HUDEP-2 (cell line): ENCODE measurements around the gene C8A.

ENCODE experiments used
- DNase-seq, 76 experiments: peaks; one replicate each; lab custom pipeline; 2025; ENCODE audit not compliant: unreplicated experiment in 76 of 76; lab: John Stamatoyannopoulos, UW

C8A gene

DNA sequence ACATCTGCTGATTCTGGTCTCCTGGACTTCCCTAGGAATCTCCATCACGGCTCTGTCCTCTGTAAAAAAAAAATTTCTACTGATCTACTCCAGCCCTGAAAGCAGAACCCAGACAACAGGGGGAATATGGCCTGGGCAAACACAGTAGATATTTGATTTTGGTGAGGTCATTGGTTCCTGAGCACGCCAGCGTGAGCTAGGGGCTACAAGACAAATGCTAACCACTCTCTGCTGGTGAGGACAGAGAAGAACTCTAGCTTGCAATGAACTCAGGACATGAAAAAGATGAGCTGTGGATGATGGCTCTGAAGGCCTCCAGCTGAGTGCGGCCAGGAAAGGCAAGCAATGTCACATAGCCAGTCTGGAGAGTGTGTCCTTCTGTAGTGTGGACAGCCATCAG lies 18.2 kb upstream of the C8A start:
- DNase-seq, result no peak

DNA sequence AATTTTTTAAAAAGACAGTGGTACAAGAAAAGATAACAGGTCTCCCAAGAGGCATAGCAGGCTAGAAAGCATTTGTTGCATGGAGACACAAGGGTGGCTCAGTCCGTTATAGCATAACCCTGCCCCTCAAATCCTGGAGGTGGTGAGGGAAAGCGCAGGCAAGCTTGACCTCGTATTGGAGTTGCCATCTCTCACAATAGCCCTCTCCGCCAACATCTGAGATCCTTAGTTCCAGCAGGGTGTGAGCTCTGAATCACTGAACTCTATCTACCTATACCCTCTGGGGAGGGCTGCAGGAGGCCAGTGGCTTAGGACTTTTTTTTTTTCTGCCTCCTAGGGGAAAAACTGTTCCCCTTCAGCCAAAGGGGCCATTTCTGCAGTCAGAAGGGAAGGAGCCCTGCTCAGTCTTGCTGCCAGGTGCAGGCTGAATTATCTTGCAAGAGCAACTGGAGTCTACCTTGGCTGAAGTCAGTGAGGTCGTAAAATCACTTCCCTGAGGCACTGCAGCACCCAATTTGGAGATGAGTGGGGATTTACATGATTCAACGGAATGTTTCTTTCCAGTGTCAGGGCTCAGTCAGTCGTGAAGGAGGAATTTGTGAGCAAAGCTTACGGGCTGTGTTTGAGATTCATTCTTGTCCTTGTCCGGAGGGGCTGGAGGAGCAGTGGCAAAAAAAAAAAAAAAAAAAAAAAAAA lies 17.2 kb upstream of the C8A start:
- no peak for DNase-seq

DNA sequence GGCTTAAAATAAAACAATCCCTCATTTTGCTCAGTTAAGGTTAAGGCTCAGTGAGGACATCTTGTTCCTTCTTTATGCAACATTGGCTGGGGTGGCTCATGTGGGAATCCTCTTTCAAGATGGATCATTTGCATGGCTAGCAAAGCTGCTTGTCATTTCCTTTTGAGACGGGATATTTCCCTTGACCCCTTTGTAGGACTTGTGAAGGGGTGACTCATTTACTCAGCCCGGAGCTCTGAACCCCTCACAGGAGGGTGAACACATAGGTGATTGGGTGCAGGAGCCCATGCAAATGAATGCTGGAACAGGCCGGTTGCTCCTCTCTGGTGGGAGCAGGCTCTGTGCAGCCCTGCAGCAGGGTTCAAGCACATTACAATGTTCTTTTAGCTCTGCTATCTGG lies 15.8 kb upstream of the C8A start:
- no peak for DNase-seq

DNA sequence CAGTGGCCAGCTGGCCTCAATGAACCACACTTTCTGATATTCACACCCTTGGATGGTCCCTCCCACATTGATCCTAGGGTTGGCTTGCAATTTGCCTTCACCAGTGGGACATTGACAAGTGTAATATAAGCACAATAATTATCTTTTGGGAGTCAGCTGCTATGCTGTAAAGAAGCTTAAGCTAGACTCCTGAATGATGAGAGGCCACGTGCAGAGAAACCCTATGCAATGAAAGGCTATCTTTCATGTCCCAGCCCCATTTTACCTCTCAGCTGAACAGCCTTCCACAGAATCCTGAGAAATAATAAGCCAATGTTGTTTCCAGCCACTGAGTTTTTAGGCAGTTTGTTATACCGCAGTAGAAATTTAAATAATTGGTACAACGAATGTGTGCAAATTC lies 11.1 kb upstream of the C8A start:
- no peak for DNase-seq

DNA sequence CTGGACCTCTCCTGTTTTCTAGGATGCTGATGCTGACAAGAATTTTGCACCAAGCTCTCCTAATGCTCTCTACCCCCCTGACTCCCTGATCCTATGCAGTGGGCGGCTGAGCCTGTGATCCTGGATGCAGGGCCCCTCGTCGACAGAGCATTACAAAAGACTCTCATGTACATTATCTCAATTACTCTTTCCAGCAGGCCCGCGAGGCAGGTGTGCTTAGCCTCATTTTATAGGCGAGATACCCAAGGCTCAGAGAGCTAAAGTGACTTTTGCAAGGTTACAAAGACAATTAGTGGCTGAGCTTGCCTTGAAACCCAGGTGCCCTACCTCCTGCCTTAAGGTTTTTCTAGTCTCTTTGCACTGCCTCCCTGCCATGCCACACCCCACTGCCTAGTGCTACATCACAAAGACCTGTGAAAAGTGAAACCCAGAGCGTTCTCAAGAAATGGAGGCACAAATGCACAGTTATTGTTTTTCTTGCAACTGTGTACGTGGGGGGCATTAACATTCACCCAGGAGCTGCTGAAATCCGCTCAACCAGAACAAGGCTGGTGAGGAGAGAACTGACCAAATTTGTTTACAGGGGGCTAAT lies 10.0 kb upstream of the C8A start:
- DNase-seq, result no peak

DNA sequence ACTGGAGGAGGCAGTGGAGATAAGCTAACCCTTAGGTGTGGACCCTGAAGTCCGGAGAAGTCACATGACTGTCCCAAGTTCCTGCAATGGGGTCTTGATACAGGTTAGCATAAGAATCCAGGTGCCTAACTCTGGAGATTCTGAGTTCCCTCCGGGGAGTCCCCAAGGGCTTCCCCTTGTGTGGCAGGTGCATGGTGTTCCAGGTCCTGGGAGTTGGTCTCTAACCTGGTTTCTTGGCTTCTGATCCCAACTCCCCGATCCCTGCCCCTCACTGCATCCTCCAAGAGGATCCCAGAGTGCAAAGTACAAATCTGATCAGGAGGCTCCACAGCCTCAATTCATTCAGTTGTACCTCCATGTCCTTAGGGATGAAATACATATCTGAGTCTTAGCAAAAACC lies 9.3 kb upstream of the C8A start:
- DNase-seq, result no peak

DNA sequence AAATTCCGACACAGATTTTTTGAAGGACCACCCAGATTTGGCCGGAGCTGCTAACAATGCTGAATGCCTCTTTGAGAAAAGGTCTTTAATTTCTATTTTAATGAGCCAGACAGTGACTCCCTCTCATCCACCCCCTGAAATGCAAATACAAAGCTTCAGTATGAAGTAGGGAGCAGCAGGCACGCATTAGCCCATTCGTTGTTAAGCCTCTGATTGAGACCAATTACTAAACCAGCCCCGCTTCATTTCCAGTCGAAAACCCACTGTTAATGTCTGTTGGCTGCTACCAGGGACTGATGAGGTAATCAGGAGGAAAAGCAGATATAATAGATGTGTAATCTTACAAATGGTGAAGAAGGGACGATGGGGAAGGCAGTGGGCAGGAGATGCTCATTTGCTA lies 4.8 kb upstream of the C8A start:
- DNase-seq, result no peak

DNA sequence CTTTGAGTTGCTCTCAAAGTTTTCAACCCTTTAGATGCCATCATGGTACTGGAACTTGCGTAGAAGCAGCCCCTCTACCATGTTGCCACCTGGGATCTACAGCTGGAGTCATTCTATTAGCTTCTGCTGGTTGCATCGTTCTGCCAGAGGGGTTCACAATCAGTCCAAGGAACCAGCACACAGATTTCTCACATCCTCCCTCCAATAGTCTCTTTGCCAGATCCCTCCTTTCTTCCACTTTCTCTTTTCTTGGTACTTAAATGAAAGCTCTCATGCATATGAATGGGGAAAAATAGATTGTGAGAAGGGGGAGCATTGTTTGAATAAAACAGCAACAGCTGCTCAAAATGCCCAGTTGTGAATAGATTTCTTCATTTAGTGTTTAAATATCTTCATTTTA lies 4.2 kb upstream of the C8A start:
- DNase-seq, result no peak

DNA sequence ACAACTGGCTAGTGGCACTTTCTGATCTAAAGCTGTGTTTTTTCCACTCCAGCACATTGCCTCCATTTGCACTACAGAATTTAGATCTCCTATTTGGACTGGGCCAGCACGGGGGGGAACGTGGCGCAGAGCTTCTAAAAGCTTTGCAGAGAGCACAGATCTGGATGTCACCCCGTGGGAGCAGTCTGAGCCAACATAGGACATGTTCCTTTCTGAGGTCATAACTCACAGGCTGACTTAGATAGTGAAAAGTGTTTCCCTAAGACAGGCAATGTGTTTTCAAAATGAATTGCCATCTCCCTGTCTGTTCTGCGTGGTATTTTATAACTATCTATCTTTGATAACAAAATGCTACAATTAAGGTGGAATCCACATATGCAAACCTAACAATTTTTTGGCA lies 3.7 kb upstream of the C8A start:
- no peak for DNase-seq

DNA sequence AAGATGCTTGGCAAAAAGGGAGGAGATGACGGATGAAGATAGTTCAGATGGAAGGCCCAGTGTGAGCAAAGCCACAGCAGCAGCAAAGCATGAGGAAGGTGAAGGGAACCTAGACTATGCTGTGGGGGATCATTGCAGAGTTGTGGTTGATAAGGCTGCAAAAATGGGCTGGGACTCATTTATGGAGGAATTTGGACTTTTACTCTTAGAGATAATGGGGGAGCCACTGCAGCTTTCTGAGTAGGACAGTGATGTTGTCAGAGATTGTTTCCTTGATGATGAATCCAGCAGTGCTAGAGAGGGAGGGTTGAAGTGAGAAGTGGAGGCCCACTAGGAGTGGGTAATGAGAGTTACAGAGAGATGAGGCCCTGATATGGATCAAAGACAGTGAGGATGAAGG lies 2.1 kb upstream of the C8A start:
- DNase-seq, result no peak

DNA sequence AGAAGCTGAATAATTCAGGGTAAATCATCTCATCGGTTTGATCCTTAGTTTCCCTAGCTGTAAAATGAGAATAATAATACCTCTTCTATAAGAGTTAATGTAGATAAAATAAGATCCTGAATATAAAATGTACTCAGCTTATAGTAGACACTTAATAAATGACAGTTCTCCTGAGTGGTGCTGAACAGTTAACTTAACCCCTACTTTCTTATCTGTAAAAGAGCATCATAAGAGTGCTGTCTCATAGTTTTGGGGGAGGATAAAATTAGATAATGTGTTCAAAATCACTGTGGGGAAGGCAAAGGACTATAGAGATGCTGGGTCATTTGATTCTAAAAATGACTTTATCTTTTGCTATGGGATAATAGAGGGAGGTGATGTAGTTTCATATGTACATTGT lies 593 bp downstream of the C8A start:
- no peak for DNase-seq

DNA sequence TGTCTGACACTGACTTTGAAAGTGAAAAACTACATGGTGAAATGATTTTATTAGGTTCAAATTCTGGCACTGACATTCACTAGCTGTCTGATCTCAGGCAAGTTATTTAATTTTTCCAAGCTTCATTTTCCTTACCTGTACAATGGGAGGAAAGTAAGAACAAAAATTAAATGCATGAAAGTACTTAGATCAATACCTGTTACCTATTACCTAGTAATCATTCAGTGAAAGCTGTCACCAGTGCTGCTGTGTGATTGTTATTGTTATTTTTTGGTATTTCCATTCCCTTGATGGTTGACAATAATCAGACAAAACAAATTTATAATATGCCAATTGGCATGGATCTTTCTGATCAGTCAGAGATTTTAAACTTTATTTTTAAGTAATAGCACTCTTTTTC lies 1.6 kb downstream of the C8A start:
- no peak for DNase-seq

DNA sequence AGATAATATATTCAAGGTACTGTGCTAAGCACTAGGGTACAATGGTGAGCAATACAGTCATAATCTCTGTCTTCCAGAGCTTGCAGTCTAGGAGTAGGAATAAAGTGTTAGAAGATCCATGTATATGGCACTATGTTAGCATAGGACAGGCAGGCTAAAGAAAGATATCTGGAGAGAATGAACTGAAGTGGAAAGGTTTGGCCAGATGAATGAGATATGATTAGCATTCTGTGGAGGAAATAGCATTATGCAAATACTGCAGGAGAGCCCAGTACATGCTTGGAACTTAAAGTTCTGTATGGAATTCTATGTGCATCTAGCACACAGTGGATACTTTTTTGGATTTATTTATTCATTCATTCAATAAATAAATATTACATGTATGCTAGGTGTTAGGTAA lies 4.7 kb downstream of the C8A start:
- DNase-seq, result no peak

DNA sequence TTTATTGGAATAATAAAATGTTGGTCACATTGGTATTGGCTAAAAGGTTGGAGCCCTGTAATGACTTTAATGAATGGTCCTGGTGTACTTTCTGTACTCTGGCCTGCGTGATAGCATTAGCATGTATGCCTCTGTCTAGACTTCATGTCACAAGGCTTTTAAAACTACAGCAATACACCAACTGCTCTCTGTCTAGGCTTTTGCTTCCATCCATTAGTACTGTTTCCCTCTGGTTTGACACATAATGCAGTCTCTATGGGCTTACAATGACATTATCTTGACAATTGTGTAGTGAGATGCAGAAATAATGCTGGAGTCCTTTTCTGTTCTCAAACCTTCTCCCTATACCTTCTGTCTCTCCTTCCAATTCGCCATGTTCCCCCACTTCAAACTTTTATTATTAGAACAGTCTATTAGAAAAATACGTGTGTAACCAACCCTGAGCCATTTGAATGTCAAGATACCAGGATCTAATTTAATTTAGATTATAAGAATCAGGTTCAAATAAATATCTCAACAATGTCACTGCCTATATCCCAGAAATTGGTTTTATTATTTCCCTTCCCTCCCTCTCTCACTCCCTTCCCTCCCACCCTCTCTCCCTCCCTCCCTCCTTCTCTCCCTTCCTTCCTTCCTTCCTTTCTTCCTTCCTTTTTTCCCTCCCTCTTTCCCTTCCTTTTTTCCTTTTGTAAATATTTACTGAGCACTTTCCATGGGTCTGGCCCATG lies 8.8 kb downstream of the C8A start:
- no peak for DNase-seq

DNA sequence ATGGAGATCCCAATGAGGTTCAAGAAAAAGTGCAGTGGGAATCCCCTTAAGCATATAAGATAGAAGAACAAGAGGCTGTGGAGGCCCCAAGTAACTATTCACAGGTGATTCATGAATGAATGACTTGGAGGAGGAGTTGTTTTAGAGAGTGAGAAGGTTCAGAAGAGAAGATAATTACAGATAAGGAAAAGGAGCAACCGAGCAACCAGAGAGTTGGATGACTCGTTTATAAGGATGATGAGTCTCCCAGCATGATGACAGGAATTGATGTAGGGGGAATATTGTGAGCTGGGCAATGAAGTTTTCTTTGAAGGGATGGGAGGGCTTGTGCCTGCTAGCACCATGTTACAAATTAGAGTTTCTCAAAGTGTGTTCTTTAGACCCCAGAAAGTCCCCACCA lies 9.8 kb downstream of the C8A start:
- DNase-seq, result no peak

DNA sequence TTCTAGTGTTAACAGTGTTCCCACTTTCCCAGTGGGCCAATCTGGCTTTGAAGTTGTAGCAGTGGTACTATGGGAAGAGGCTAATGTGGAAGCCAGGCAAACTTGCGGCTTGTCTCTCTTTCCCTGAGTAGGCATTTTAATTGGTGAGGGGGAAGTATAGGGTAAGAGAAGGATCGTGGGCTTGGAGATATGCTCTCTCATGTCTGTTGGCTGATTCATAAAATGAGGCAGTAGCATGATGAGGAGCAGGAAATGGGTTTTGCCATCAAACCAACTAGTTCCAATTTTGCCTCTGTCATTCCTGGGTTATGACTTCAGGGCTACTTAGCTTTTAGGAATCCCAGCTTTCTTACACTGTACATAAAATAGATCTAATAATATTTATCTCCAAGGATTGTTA lies 12.1 kb downstream of the C8A start:
- no peak for DNase-seq

DNA sequence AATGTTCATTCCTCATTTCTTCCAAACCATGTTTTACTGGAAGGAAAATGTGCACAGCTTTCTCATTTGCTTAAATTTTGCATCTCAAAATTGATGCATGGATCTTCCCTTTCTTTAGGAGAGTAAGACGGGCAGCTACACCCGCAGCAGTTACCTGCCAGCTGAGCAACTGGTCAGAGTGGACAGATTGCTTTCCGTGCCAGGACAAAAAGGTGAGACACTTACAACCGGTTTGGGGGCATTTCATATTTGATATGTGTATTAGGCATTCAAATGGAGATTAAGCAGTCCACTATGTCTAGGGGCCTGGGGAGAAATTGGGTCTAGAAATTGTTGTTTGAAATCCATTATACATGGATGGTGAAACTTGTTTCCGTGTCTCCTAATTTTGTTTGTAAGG lies 12.9 kb downstream of the C8A start:
- no peak for DNase-seq

DNA sequence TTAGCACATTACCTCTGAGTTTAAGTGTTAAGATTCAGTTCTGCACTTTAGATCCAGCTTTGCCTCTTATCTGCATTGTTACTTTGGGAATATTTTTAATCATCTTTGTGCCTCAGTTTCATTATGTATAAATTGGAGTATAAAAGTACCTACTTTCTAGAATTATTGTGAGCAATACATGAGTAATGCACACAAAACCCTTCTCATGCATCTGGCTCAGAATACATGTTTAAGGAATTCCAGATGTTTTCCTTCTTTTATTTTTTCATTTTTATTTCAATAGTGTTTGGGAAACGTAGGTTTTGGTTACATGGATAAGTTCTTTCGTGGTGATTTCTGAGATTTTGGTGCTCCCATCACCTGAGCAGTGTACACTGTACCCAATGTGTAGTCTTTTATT lies 14.2 kb downstream of the C8A start:
- no peak for DNase-seq

DNA sequence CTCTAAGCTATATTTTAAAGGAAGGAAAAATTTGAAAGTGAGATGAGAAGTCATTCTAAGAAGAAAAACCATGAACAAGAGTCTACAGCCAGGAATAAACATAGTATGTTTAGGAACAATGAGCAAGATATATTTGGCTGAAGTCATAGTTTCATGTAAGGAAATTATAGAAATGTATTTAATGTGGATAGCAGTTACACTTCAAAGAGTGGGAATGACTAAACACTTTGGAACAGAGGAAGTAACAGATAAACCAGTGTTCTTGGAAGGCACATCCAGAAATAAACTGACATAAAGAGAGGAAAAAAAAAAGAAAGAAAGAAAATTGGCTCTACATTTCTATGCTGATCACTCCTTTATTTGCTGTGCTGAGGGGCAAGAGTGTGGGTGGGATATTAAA lies 18.0 kb downstream of the C8A start:
- DNase-seq, result no peak

DNA sequence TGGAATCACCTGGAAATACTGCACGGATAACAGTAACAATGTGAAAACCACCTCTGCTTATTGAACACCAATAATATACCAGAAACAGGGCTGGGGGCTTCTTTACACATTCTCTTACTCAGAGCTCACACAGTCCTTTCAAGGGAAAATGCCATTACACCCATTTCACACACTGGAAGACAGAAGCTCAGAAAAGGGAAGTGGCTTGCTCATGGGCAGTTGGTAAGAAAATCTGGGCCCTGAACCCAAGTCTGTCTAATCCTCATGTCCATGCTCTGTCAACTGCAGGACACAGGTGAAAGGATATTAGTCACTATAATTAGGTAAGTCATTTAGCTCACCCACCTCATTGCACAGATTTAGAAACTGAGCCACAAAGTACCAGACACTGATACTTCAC lies 18.6 kb downstream of the C8A start:
- no peak for DNase-seq

DNA sequence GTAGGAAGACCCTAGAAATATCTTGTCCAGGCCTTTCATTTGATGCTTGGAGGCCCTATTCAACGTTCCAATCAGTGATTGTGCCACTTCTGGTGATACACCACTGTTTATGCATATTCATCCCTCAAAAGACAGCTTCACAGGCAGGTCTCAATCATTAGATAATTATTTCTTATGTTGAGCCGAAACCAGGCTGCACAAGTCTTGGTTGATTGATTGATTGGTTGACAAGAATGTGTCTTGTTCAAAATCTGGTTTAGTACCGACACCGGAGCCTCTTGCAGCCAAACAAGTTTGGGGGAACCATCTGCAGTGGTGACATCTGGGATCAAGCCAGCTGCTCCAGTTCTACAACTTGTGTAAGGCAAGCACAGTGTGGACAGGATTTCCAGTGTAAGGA lies 20.1 kb downstream of the C8A start:
- DNase-seq, result no peak

DNA sequence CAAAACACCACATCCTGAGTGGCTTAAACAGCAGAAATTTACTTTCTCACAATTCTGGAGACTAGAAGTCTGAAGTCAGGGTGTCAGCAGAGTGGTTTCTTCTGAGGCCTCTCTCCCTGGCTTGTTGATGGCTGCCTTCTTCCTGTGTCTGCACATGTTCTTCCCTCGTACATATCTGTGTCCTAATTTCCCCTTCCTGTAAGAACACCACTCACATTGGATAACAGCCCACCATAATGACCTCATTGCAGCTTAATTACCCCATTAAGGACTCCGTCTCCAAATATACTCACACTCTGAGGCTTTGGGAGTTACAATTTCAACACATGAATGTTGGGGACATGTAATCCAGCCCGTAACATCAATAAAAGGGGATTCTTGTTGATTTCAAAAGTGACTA lies 23.4 kb downstream of the C8A start:
- no peak for DNase-seq
